Uterus (tissue), 2 donors: ENCODE results near the gene TCAF1.

Experiments
- POLR2A ChIP-seq, 2 donors: fragments of 450-650 bp; IDR thresholded peaks; one replicate each; pipeline ENCODE4 v1.6.1; 2016; ENCODE audit warnings: antibody characterized with exemption in 2 of 2, mild to moderate bottlenecking in 1 of 2, moderate library complexity in 1 of 2
- TF ChIP-seq, protein P1 (sequence below), 4 experiments: fragments of 200-600 bp in 2 of 4; fragments of 450-650 bp in 2 of 4; sonication (generic) in 2 of 4; IDR thresholded peaks; one replicate each; pipeline ENCODE4 v1.5.1; 2016 to 2019; ENCODE audit warnings: antibody characterized with exemption in 4 of 4, mild to moderate bottlenecking in 2 of 4, moderate library complexity in 1 of 4

DNA sequence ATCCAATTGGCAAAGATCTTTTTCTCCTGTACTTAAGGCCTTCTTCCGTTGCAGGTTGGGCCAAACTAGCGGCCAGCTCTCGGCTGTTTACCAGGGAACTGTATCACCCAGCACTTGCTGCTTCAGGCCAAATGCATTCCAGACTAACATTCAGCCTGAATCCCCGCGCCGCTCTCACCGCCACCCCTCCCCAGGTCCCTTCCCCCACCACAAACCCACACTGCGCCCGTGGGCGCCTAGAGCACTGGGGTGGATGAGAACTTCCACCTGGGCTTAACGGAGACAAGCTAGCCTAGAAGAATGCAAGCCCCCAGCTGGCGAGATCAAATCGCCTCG lies 676 bp downstream of the TCAF1 start:
- TF ChIP-seq POLR2A (IDR thresholded peaks at IDR 0.05) = no peak
- TF ChIP-seq, protein P1, sequence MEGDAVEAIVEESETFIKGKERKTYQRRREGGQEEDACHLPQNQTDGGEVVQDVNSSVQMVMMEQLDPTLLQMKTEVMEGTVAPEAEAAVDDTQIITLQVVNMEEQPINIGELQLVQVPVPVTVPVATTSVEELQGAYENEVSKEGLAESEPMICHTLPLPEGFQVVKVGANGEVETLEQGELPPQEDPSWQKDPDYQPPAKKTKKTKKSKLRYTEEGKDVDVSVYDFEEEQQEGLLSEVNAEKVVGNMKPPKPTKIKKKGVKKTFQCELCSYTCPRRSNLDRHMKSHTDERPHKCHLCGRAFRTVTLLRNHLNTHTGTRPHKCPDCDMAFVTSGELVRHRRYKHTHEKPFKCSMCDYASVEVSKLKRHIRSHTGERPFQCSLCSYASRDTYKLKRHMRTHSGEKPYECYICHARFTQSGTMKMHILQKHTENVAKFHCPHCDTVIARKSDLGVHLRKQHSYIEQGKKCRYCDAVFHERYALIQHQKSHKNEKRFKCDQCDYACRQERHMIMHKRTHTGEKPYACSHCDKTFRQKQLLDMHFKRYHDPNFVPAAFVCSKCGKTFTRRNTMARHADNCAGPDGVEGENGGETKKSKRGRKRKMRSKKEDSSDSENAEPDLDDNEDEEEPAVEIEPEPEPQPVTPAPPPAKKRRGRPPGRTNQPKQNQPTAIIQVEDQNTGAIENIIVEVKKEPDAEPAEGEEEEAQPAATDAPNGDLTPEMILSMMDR (IDR thresholded peaks at IDR 0.05) = no peak
